DMS114 treated with DMSO at 0.1 percent for 48 hours (cell line): ENCODE measurements around the gene ALKBH7.
"Not testable (repeated sequence)": the region's sequence is repeated elsewhere in the genome, so short reads cannot be mapped to it uniquely, and the experiment has no call there.

Experiments used
- DNase-seq: peaks from one replicate; lab custom pipeline; 2025; ENCODE audit not compliant: unreplicated experiment; lab: John Stamatoyannopoulos, UW

ALKBH7 gene

DNA sequence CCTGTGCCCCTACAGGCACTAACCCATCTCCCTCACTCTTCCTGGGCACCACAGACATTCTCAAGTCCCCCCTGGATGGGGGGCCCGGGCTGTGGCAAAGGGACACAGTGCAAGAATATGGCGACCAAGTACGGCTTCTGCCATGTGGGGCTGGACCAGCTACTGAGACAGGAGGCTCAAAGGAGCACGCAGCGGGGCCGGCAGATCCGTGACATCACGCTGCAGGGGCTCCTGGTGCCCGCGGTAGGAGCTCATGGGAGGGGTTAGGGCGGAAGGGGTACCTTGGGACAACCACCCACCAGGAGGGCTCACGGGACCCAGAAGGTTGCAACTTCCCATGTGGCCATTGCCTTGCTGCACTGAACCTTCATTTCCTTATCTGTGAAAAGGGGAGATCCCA lies 23.7 kb downstream of the ALKBH7 start:
- no peak for DNase-seq

DNA sequence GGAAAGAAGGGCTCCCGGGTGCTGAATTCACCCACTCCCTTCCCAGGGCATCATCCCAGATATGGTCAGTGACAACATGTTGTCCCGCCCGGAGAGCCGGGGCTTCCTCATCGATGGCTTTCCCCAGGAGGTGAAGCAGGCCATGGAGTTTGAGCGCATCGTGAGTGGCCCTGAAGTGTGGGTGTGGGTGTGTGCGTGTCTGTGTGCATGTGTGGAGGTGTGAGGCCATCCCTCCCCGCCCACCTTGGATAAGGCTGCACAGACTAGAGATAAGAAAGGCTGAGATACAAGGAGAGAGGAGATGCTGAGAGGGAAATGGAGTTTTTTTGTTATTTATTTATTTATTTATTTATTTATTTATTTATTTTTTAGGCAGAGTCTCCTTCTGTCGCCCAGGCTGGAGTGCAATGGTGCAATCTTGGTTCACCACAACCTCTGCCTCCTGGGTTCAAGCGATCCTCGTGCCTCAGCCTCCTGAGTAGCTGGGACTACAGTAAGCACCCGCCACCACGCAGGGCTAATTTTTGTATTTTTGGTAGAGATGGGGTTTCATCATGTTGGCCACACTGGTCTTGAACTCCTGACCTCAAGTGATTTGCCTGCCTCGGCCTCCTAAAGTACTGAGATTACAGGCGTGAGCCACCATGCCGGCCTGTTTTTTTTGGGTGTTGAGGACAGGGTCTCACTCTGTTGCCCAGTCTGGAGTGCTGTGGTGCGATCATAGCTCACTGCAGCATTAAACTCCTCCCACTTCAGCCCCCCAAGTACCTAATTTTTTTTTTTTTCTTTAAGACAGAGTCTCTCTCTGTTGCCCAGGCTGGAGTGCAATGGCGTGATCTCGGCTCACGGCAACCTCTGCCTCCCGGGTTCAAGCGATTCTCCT lies 27.7 kb downstream of the ALKBH7 start:
- DNase-seq, result not testable (repeated sequence)

DNA sequence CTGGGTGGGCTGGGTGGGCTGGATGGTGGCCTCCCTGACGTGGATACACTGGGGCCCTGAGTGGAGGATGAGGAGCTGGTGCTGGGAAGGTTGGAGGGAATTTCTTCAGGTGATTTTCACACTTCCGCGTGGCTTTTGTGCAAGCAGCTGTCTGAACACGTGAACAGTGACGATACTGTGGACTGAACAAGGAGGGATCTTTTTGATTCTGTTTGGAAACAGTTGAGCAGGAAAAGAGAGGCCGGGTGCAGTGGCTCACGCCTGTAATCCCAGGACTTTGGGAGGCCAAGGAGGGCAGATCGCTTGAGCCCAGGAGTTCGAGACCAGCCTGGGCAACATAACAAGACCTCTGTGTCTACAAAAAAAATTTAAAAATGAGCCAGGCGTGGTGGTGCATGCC lies 29.5 kb downstream of the ALKBH7 start:
- no peak for DNase-seq

DNA sequence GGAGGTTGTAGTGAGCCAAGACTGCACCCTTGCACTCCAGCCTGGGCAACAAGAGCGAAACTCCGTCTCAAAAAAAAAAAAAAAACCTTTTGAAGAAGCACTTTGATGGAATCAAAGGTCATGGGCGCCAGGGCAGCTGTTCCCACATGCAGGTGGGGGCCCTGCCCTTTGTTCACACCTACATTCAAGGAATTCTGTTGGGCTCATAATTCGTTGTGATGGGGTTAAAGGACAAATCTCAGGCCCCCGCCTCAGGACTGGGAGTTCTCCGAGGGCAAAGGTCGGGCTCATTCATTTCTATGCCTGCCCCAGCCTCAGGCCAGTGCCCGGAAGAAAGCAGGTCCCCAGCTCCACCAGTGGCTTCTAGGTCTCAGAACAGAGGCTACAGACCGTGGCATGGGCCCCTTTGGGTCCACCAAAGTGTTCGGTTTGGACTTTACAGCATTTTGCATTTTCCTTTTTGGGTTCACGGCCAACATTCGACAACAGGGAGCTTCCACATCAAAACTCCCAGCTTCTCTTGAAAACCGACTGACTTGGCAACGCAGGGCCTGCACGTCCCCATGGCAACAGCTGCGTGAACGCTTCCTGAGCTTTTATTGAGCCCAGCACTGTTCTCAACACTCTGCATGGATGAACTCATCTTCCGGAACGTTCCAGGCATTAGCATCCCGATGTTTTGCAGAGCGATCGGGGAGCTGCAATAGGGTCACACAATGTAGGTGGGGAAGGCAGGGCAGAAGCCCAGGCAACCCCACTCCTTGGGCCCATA lies 30.4 kb downstream of the ALKBH7 start:
- no peak for DNase-seq

DNA sequence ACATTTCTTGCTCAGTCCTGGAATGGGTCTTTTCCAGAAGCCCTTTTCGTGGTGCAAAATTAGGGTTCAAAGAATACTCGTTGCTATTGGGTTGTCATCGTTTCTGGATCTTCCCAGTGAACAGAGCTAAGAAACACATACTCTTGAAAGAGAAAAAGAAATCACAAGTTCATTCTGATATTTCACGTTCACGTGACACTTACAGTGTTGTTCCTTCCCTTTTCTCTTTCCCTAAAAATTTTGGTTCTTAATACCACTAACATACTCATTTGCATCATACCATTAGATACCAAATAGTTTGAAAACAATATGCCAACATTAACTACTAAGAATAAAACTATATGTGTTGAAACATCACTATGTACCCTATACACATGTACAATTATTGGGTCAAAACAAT lies 33.8 kb downstream of the ALKBH7 start:
- no peak for DNase-seq

DNA sequence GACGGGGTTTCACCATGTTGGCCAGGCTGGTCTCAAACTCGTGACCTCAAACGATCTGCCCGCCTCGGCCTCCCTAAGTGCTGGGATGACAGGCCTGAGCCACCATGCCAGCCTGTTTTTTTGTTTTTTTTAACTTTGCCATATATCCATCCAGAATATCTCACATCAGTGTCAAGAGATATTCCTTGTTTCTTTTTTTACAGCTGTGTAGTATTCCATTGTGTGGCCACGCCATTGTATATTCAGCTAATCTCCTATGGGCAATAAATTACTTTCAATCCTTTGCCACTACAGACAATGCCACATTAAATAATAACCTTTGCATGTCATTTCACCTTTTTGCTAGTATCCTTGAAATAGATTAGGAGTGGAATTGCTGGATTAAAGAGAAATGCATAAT lies 36.8 kb downstream of the ALKBH7 start:
- no peak for DNase-seq

DNA sequence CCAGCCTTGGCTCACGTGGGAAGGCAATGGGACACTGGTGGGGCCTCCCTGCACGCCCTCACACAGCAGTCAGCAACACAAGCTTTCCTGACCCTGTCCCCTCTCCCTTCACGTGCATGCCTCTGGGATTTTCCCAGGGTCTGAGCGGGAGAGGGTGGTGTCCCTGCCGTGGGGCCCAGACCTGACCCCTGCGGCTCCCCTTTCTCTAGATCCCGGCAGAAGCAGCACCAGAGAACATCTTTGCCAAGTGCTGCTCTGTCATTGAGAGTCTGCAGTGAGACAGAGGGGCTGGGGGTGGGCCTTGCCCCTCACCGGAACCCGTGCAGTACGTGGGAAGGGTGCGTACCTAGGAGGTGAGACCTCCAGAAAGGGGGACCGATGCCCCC lies 39.5 kb downstream of the ALKBH7 start:
- no peak for DNase-seq

DNA sequence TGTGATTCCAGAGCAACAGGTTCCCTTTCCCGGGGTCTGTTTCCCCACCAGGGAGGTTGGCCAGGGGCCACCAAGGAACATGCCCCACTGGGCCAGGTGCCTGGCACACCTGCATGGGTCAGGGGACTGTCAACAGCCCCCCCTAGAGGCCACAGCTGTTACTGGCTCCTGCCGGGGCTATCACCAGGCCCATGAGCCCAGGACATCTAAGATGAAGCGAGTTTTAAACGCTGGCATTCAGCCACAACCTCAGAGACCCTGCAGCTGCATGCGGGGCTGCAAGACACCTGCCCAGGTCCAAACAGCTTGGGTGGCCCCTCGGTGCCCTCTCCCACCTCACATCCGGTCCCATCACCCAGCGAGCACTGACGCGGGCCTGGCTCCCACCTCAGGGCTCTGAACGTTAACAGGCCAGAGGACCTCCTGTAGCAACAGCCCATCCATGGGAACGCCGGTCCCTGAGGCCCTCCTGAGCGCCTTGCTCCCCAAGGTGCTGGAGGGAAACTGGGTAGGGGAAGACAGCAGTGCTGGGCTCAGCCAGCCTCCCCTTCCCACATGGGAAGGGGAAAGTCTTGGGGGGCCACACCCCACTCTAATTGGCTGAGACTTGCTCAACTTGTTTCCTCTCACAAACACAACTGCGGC lies 40.0 kb downstream of the ALKBH7 start:
- no peak for DNase-seq

DNA sequence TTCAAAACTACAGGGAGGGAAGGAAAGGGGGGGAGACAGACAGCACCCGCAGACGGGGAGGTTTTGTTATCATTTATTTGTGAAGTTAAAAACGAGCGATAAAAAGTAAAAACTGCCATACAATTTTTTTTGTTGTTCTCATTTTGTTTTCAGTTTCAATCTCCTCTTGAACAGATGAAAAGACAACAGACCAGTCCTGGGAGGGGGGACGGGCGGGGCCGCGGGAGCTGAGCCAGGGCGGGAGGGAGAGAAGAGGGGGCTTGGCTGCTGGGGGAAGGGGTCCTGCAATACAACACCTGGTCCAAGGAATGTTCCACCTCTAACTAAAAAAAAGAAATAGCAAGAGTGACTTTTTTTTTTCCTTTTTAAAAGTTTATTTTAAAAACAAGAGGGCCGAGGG lies 40.7 kb downstream of the ALKBH7 start:
- no peak for DNase-seq

DNA sequence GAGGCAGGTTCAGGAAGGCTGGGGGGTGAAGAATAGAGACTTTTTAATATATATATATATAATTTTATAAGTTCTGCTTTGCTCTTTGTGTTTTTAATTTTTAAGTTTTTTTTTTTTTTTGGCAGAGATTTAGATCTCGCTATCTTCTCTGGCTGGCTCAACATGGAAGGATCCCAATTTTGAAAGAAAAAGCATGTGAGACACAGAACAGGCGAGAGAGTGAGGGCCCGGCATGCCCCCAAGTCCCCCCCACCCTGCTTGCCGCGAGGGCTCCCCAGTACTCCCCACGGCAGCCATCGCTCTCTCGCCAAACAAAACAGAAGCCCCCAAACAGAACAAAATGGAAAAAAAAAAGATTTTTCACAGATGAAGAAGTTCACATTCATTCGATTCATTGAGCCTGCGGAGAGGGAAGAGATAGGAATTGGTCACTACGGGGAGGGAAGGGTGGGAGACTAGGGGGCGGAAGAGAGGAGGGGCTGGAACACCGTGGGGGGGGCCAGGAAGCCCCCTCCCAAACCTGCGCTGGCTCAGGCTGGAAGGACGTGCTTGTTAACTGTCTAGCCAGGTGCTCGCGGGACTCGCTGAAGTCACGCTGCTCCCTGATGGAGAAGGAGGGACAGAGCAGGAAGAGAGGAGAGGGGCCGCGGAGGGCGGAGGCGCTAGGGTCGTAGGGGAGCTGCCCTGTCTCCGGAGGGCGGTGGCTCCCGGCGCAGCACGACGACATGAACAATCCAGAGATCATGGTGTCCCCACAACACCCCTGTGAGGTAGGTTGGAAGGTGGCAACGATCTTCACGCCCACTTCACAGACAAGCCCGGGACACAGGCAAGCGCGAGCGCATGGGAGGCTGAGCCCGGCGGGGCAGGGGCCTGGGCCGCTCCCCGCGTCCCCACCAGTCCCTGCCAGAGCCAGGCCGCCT lies 41.4 kb downstream of the ALKBH7 start:
- no peak for DNase-seq

DNA sequence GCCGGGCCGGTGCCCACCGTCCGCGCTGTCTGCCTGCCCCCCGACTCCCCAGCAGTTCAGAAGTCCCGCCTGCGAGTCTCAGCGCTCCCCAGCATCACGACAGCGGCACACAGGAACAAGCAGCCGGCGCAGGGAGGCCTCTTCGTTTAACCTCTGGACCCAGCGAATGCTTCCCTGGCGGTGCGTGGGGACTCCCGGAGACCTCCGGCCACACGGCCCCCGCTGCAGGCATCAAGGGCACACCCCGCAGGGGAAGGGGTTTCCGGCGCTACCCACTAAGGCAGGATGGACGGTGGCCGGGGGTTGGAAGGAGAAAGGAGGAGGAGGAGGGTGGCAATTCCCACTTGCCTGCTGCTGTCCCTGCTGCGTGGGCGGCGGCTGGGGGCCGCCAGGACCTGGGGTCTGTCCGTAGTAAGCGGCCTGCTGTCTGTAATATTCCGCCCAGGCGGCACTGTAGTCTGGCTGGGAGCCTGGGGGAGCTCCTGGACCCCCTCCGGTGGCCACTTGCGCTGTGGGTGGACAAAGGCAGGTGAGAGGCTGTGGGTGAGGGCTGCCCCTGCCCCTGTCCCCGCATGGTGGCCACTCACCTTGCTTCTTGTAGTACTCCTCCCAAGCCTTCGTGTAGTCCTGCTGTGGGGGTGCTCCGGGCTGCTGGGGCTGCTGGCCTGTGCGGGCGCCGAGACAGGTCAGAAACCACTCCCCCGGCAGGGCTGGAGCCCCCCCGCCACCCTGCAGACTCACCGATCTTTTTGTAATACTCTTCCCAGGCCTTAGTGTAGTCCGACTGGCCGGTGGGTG lies 42.4 kb downstream of the ALKBH7 start:
- no peak for DNase-seq

DNA sequence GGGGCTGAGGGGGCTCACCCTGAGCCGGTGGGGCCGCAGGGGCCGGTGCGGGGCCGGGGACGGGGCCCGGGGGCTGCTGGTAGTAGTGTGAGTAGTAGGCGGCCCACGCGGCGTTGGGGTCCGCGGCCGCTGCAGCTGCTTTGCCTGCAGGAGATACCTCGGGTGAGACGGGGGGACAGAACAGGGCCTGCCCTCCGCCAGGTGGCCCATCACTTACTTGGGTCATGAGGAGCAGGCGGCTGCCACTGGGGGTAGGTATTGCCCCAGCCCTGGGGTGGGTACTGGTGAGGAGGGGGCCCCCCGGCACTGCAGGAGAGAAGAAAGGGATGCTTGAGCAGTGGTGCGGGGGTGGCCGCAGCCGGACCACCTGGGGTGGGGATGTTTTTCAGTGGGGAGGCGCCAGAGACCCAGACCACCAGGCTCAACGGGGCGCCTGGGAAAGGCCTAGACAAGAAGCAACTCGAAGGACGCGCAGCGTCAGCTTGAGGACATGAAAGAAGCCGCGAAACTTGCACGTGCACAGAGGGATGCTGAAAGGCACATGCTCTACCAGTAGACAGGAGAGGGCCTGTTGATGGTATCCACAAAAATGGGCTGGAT lies 43.1 kb downstream of the ALKBH7 start:
- no peak for DNase-seq

DNA sequence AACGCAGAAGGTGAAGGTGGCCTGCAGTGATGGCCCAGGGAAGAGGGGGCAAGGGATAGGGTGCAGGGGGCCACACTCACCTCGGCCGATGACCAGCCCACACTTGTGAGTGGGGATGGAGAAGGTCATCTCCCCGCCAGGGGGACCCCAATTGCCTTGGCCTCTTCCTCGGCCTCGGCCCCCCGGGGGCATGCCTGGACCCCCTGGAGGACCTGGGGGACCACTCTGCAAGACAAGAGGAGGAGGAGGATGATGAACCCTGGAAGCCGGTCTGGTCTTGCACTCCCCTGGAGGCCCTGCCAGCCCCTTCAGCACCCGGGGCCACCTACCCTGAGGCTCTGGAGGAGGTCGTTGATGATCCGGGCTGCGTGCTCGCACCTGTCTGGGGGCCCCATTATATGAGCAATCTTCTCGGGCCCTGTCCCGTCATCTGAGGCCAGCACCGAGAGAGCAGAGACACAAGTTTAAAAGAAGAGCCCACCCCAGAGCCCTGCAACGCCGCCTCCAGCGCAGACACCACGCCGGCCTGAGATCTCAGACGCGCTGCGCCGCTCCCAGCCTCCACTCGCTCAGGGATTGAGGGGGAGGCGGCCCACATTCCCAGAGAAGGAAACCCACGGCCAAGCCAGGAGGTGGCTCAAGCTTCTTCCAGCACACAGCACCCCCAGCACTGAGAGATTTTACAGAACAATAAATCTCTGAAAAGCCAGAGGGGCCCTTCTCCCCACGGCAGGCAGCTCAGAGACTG lies 44.2 kb downstream of the ALKBH7 start:
- DNase-seq, result no peak

DNA sequence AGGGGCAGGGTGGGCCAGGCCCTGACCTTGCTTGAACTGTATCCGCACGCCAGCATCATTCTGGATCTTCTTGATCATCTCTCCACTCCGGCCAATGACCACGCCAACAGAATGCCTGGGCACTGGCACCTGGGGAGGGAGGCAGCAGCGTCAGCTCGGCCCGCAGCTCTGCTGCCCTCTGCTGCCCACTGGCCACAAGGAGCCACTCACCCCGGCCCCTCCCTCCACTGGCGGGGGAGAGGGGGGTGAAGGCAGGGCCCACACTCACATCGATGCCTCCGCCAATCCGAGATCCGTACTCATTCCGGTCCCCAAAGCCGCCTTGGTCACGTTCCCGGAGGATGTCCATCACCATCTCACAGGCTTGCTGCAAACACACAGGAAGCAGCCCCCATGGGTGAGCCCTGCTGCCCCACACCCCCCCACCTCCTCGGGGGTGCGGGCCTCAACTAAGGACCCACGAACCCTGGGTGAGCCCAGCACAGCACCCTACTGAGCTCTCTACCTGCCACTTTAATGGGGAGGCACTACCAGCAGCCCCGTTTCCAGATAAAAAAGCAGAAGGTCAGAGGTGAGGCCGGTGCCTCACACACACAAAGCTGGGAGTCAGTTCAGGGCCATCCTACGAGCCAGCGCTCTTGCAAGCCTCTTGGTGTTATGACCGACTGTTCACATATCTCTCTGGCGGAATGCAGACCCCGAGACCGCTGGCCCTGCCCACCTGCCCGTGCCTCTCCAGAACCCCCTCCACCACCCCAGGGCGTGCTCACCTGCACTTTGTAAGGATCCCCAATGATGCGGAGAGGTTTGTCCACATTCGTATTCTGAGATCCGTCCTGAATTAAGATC lies 45.3 kb downstream of the ALKBH7 start:
- no peak for DNase-seq

DNA sequence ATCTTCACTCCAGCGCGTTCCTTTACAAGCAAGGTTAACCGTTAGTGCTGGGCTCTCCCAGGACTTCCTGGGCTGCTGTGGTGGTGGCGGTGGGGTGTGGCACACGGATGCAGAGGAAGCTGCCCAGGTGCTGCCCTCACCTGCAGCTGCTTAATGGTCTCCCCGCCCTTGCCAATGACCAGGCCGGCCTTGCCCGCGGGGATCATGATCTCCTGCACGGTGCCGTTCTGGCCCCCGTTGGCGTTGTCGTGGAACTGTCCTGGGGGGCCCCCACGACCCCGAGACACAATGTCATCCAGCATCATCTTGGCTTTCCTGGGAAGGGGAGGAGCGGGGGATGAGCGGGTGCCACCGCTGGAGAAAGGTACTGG lies 46.0 kb downstream of the ALKBH7 start:
- no peak for DNase-seq

DNA sequence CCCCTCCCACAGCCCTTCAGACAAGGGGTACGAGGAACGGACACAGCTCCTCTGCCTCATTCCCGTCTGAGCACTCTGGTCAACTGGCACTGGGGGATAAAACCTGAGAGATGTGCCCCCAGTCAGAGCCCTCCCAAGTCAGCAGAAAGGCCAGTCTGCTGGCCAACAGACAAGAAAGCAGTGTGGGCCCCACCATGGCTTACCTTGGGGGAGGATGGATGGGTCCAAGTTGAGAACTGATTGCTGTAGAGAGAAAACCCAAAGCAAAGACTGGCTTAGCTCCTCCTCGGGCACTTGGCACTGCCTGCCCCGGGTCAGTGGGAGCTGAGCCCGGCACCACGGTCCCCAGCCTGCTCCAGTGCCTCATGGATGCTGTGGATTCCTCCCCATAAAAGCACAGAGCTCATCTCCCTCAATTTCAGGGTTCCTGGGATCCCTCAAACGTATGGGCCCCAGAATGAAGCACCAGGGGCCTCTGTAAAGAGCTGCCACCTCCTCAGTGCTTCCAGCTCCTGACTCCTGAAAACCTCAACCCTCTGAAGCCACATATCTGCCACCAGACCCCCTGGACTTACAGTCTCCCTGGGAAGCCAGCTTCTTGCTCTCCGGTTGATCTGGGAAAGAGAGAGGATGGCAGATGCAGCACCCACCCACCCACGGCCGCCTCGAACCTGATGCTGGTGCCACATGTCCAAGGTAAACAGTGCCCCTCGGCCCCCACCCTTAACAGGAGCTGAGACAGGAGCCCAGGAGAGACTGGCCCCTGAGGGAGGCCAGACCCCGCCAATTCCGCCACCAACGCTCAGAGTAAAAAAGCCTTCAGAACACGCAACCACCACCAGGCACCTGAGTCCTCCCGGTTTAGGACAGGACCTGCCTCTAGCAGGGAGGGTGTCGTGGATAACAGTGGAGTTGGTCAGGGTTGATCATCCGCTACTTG lies 48.8 kb downstream of the ALKBH7 start:
- no peak for DNase-seq
